AG04449 (cell line): ENCODE results near the gene RER1.

ENCODE experiments used
- CTCF ChIA-PET: fragments of 350-600 bp; formaldehyde crosslinking; extraction: SDS; loops from one replicate; lab custom pipeline; 2021; ENCODE audit warnings: antibody characterized with exemption; lab: Yijun Ruan, JAX
- POLR2A ChIA-PET: fragments of 400-600, 350-600 bp; formaldehyde crosslinking; extraction: SDS; loops from one replicate; lab custom pipeline; 2020; ENCODE audit warnings: antibody characterized with exemption, inconsistent platforms; lab: Yijun Ruan, JAX
- DNase-seq: peaks from one replicate; pipeline ENCODE4 v3.0.0-alpha.2; 2010; ENCODE audit warnings: low read depth, low spot score
- H3K4me3 ChIP-seq: 2 replicates; pipeline ENCODE4 v1.5.1; 2011; ENCODE audit warnings: low read depth, mild to moderate bottlenecking, control low read depth, low read length
- CTCF ChIP-seq: IDR thresholded peaks from one replicate; pipeline ENCODE4 v1.5.1; 2011; ENCODE audit warnings: mild to moderate bottlenecking, moderate library complexity, low read length, control low read depth, inconsistent platforms; ENCODE audit not compliant: insufficient read depth; ENCODE audit errors: missing control alignments

Gene RER1

DNA sequence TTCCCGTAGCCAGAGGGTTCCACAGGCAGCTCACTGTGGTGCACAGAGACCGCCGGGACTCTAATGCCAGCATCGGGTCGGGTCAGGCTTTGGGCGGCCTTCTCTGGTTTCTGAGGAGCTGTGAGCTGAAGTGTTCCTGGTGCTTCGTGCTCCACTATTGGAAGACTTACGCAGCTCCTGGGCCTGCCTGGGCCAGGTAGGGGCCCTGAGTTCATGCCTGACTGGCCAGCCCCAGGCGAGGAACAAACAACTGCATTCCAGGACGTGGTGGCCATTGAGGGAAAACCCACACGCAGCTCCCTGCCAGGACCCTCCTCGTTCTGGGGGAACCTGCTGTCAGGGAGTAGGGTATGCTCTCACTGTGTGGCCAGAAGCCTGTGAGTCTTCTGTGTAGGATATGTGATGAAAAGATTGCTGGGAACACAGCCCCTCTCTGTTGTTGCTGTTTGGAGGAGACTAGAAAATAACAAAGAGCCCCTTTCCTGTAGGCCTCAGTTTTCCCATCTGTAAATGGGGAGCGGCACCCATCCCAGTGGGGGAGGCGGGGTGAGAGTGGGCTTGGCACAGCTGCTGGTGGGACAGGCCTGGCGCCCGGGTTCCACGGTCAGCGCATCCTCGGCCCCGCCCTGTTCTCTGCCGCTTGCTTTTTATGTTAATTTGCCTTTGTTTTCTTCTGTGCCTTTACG lies 8.4 kb downstream of the RER1 start:
- no peak for TF ChIP-seq CTCF
- POLR2A ChIA-PET: interaction anchor here (1.0 to 1.1 kb wide), 2 partner anchors 8 to 195 kb away, joined by 3 read pairs; partner anchors contain the start of genes MORN1 and RER1
- H3K4me3 ChIP-seq: no peak overlapping the region
- no peak for DNase-seq
- CTCF ChIA-PET: interaction anchor here (0.6 to 1.9 kb wide), 3 partner anchors 18 to 986 kb away, joined by 3 to 6 read pairs (median 3); partner anchors contain the start of gene FAAP20

- no peak for DNase-seq
- TF ChIP-seq CTCF: no peak
- ChIA-PET POLR2A (interaction anchor here (1.0 kb wide), 1 partner anchor 9 kb away, joined by 3 read pairs; the partner anchor contains the start of genes MORN1 and RER1), CTCF (interaction anchor here (1.6 kb wide), 1 partner anchor 206 kb away, joined by 6 read pairs; the partner anchor contains the start of gene FAAP20)
- H3K4me3 ChIP-seq: no peak overlapping the region
Measured at GRCh38 chr1:2400576-2400909, 8.9 kb downstream of the RER1 start.

GRCh38 chr1:2400950-2401649 lies 9.5 kb downstream of the RER1 start:
- POLR2A ChIA-PET: no interaction called here
- CTCF ChIA-PET: interaction anchor here (1.6 kb wide), 1 partner anchor 206 kb away, joined by 6 read pairs; the partner anchor contains the start of gene FAAP20
- DNase-seq: no peak
- no peak overlapping the region for H3K4me3 ChIP-seq
- TF ChIP-seq CTCF: no peak

DNA sequence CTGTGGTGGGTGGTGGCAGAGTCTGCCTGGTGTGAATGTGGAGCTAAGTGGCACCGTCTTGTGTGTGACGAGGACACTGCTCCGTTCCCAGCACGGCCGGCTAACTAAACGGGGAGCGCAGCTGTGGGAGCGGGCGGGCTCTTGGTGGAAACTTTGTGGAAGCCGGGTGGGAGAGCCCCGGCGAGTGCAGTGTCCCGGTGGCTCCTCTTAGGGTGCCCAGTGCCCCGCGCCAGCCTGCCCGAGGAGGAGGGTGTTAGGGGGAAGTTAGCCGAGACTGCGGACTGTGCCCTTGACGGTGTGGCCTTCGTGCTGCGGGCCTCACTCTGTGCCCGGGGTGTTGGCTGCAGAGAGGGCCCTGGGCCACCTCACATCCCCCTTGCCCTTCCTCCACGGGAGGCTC lies 10.8 kb downstream of the RER1 start:
- no peak overlapping the region for H3K4me3 ChIP-seq
- TF ChIP-seq CTCF: no peak
- ChIA-PET POLR2A (no interaction called here), CTCF (interaction anchor here (1.6 to 2.0 kb wide), 2 partner anchors 207 kb away, joined by 6 to 9 read pairs; partner anchors contain the start of gene FAAP20)
- DNase-seq: no peak

DNA sequence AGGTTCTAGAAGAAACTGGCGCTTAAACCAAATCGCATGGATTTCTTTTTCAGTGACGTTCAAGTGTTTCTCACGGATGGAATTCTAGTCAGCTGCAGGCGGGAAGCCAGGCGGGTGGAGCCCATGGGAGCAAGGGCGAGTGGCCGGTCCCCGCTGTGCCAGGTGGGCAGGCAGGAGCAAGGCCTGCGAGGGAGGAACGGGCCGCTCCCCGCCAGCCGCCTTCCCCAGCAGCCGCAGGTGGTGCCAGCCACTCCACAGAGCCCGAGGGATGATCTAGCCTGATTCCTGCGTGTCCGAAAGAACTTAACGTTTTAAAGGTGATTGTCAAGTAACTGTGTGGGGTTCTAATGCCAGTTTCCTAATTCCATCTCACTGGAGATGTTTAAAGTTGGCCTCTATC lies 11.6 kb downstream of the RER1 start:
- POLR2A ChIA-PET: no interaction called here
- CTCF ChIA-PET: interaction anchor here (2.0 kb wide), 1 partner anchor 208 kb away, joined by 9 read pairs; the partner anchor contains the start of gene FAAP20
- no peak overlapping the region for H3K4me3 ChIP-seq
- DNase-seq: no peak
- TF ChIP-seq CTCF: no peak
